GM10266 (cell line): Measurements from ENCODE around the gene INTS1.

Source experiments
- DNase-seq: peaks from one replicate; pipeline ENCODE4 v3.0.0; 2012; ENCODE audit errors: extremely low spot score
- CTCF ChIP-seq: IDR thresholded peaks from 2 replicates; pipeline ENCODE4 v1.5.1; 2012; ENCODE audit warnings: mild to moderate bottlenecking, low read depth; ENCODE audit not compliant: control insufficient read depth, insufficient read depth; ENCODE audit errors: missing control alignments

Gene INTS1

GRCh38 chr7:1436608-1437007, 67.6 kb downstream of the INTS1 start:
- no peak for DNase-seq
- no peak for TF ChIP-seq CTCF

- DNase-seq = no peak
- TF ChIP-seq CTCF = no peak
These were observed 69.1 kb downstream of the INTS1 start for GRCh38 chr7:1434891-1435670.

GRCh38 chr7:1434165-1434718, 69.9 kb downstream of the INTS1 start:
- no peak for TF ChIP-seq CTCF
- DNase-seq = no peak

GRCh38 chr7:1433128-1433920, 70.9 kb downstream of the INTS1 start:
- TF ChIP-seq CTCF = no peak

GRCh38 chr7:1432411-1433082, 71.6 kb downstream of the INTS1 start:
- peak; percentile 99 for TF ChIP-seq CTCF
- peak; percentile 86 for DNase-seq

More at GRCh38 chr7:1433128-1433920, 70.9 kb downstream of the INTS1 start:
- no peak for DNase-seq

GRCh38 chr7:1431634-1432380, 72.4 kb downstream of the INTS1 start:
- no peak for TF ChIP-seq CTCF
- DNase-seq = no peak
